Natural killer cell (primary cell): ENCODE results near the gene LIMS2. TPM values are rescaled to one million over a fixed set of nuclear protein-coding genes. Genes with fewer than 3 reads are reported as not detected.

ENCODE experiments used
- ATAC-seq, 3 donors: fragments of 150-1000 bp in 2 of 3; fragments of 200-7000 bp in 1 of 3; cut with Tn5 transposase; 1 replicate in 1 of 3; 2 replicates in 2 of 3; pipeline ENCODE4 v1.10.0; 2021; ENCODE audit warnings: mild to moderate bottlenecking in 2 of 3, moderate library complexity in 2 of 3
- DNase-seq, 2 donors: peaks; one replicate each; pipeline versions ENCODE4 v3.0.0 to v3.0.0-alpha.2; 2013 to 2021; ENCODE audit warnings: mixed read lengths in 1 of 2
- H3K27ac ChIP-seq: one replicate; pipeline ENCODE4 v1.5.1; 2013; ENCODE audit warnings: mild to moderate bottlenecking, low read length
- H3K27me3 ChIP-seq: one replicate; pipeline ENCODE4 v1.6.1; 2013; ENCODE audit warnings: low read length; ENCODE audit not compliant: control insufficient read depth, insufficient read depth
- H3K36me3 ChIP-seq: one replicate; pipeline ENCODE4 v1.6.1; 2013; ENCODE audit warnings: low read length; ENCODE audit not compliant: control insufficient read depth, insufficient read depth
- H3K4me1 ChIP-seq: one replicate; pipeline ENCODE4 v1.6.1; 2013; ENCODE audit warnings: low read length; ENCODE audit not compliant: control insufficient read depth, insufficient read depth
- H3K4me3 ChIP-seq: one replicate; pipeline ENCODE4 v1.5.1; 2013; ENCODE audit warnings: low read length
- H3K9me3 ChIP-seq: one replicate; pipeline ENCODE4 v1.6.1; 2013; ENCODE audit warnings: low read length; ENCODE audit not compliant: control insufficient read depth, insufficient read depth
- H3K27ac Mint-ChIP-seq, 2 donors: one replicate each; pipeline ENCODE4 v1.8.0; 2022; ENCODE audit warnings: mild to moderate bottlenecking in 2 of 2, mixed read lengths in 2 of 2, moderate library complexity in 1 of 2
- H3K27me3 Mint-ChIP-seq, 2 donors: one replicate each; pipeline ENCODE4 v1.8.0; 2022; ENCODE audit warnings: low read depth in 2 of 2, mixed read lengths in 2 of 2
- H3K36me3 Mint-ChIP-seq: one replicate; pipeline ENCODE4 v1.8.0; 2022; ENCODE audit warnings: mixed read lengths
- H3K4me1 Mint-ChIP-seq, 2 donors: one replicate each; pipeline ENCODE4 v1.8.0; 2022; ENCODE audit warnings: mixed read lengths in 2 of 2
- H3K4me3 Mint-ChIP-seq: one replicate; pipeline ENCODE4 v1.8.0; 2022; ENCODE audit warnings: mild to moderate bottlenecking, moderate library complexity, mixed read lengths
- H3K9me3 Mint-ChIP-seq, 2 donors: one replicate each; pipeline ENCODE4 v1.8.0; 2022; ENCODE audit warnings: mixed read lengths in 2 of 2
- CTCF ChIP-seq: fragments of 200-600 bp; IDR thresholded peaks from one replicate; pipeline ENCODE4 v1.8.0; 2022; ENCODE audit warnings: antibody characterized with exemption
- WGBS: methylation state at CpG from one replicate; pipeline ENCODE4 v1.1.7; 2013; ENCODE audit warnings: missing lambda C conversion rate; ENCODE audit not compliant: insufficient coverage; 5-methylcytosine and 5-hydroxymethylcytosine counted together
- intact Hi-C: fragments of 100-400 bp; cut with micrococcal nuclease; formaldehyde crosslinking; loops from one replicate; pipeline ENCODE4 v1.14.2; 2022
- total RNA-seq, 4 donors: library from RNA; stranded (reverse); fragments of 120-200 nt in 1 of 4; gene quantifications; one replicate each; pipeline versions ENCODE4 v1.2.3 to v1.2.4, GENCODE V29; 2013 to 2022

LIMS2 gene
- total RNA-seq, 3 donors from 2014 or later (not counting 1 experiment from before 2014, with no cell fraction given) = 0.15 to 0.16 TPM; not detected in 1

- Mint-ChIP-seq H3K4me1 (no peaks in the 10 kb centered on the region), H3K27me3 (peaks cover 0 to 13% of the 10 kb centered on the region in 2 donors), H3K27ac (no peak overlapping the region), H3K9me3 (peaks cover 0 to 6% of the 10 kb centered on the region in 2 donors), H3K4me3 (no peak overlapping the region), H3K36me3 (peaks cover 11% of the 10 kb centered on the region)
- WGBS = 65% methylated on average over 24 of the region's 24 CpGs
- no peak overlapping the region for H3K4me3 ChIP-seq
- H3K4me1 ChIP-seq = no peaks in the 10 kb centered on the region
- ATAC-seq (no peak), DNase-seq (peak in 1 of 2 donors; percentile 10)
- no peaks in the 10 kb centered on the region for H3K9me3 ChIP-seq
- intact Hi-C loops = no loop called here
- no peaks in the 10 kb centered on the region for H3K36me3 ChIP-seq
- H3K27ac ChIP-seq = no peak overlapping the region
- no peaks in the 10 kb centered on the region for H3K27me3 ChIP-seq
- TF ChIP-seq CTCF = no peak
These were observed 66.1 kb downstream of the LIMS2 start for GRCh38 chr2:127609031-127609751.

DNA sequence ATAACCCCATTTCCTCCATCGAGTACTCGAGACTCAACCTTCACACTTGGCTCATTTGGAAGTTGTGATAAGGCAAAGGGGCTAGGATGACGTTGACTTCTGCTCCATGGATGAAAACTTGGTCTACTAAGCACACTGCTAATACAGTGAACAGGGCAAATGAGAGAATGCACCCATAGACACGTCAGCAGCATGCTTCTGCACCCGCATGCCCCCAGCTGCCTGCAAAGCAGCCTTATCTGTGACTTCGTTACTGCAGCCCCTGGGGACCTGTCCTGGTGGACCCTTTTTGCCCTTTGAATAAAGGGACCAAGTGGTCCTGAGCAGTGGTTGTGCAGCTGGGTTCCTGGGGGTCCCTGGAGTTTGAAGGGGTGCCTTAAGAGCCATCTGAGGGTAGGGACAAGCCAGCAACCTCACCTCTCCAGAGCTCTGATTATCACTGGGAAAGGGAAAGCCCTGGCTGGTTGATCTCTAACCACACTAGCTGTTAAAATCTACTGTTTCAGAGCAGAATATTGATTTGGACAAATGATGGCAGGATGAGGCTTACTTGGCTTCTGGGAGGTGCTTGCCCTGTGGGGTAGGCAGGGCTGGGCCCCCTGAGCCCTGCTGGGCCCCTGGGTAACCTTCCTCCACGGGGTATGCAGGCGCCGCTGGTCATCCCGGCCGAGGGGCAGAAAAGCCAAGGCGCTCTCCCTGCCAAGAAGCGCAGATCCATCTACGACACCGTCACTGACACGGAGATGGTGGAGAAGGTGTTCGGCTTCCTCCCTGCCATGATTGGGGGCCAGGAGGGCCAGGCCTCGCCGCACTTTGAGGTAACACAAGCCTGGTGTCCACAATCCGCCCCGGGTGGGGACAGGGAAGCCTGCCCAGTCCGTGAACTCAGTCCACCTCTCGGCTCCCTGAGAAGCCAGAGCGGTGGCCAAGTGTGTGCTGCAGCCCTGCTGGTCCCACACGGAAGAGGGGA, 67.0 kb downstream of the LIMS2 start:
- 82% methylated on average over 25 of the region's 25 CpGs for WGBS
- no peaks in the 10 kb centered on the region for H3K4me1 Mint-ChIP-seq
- H3K36me3 Mint-ChIP-seq = peaks cover 4% of the 10 kb centered on the region
- no peak overlapping the region for H3K4me3 Mint-ChIP-seq
- H3K27me3 Mint-ChIP-seq = peaks cover 0 to 5% of the 10 kb centered on the region in 2 donors
- no peak overlapping the region for H3K27ac Mint-ChIP-seq
- no peak for TF ChIP-seq CTCF
- DNase-seq (peak in 1 of 2 donors; percentile 10), ATAC-seq (no peak)
- Histone ChIP-seq H3K4me3 (no peak overlapping the region), H3K27ac (no peak overlapping the region), H3K36me3 (no peaks in the 10 kb centered on the region), H3K9me3 (no peaks in the 10 kb centered on the region), H3K4me1 (no peaks in the 10 kb centered on the region), H3K27me3 (no peaks in the 10 kb centered on the region)
- intact Hi-C loops = no loop called here
- peaks cover 0 to 3% of the 10 kb centered on the region in 2 donors for H3K9me3 Mint-ChIP-seq

DNA sequence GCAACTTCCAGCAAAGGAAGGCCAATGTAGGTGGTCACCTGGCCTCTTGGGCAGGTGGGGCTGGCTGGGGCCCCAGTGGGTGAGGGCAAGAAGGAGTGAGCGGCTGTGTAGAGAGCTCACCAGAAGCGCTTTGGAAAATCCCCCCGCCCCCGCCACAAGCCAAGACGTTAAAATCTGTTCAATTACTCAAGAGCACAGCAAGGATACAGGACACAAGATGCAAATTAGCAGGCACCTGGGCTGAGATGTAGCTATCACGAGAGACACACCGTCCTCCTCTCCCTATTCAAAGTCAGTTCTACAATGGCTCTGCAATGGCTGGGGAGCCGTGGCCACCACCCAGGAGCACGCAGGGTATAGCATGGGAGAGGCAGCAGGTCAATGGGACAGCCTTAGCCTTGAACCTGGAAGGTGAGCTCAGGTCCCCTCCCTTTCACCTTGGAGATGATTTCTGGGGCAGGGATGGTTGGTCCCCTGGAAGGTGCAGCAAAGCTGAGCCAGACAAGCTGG, 67.9 kb downstream of the LIMS2 start:
- intact Hi-C loops = no loop called here
- no peaks in the 10 kb centered on the region for H3K9me3 Mint-ChIP-seq
- no peak for TF ChIP-seq CTCF
- Histone ChIP-seq H3K27ac (no peak overlapping the region), H3K4me3 (no peak overlapping the region), H3K27me3 (no peaks in the 10 kb centered on the region), H3K4me1 (no peaks in the 10 kb centered on the region), H3K36me3 (no peaks in the 10 kb centered on the region), H3K9me3 (no peaks in the 10 kb centered on the region)
- no peaks in the 10 kb centered on the region for H3K36me3 Mint-ChIP-seq
- H3K4me3 Mint-ChIP-seq = no peak overlapping the region
- WGBS = 93% methylated on average over 9 of the region's 9 CpGs
- H3K27me3 Mint-ChIP-seq = no peaks in the 10 kb centered on the region
- DNase-seq (peak in 1 of 2 donors; percentile 3), ATAC-seq (no peak)
- H3K27ac Mint-ChIP-seq = no peak overlapping the region
- no peaks in the 10 kb centered on the region for H3K4me1 Mint-ChIP-seq
